Stimulated activated CD4-positive, alpha-beta T cell treated with anti-CD3 and anti-CD28 coated beads, TNF-alpha, amount 100 ng/mL, for 48 hours (primary cell): ENCODE data around the gene QKI.

Experiments used
- DNase-seq, 3 donors: peaks; one replicate each; pipeline ENCODE4 v3.0.0-alpha.2; 2020; ENCODE audit warnings: low read depth in 3 of 3

Gene QKI

GRCh38 chr6:163613668-163614067, 199.2 kb downstream of the QKI start:
- DNase-seq = no peak

GRCh38 chr6:163616452-163616851, 201.9 kb downstream of the QKI start:
- DNase-seq = no peak

DNA sequence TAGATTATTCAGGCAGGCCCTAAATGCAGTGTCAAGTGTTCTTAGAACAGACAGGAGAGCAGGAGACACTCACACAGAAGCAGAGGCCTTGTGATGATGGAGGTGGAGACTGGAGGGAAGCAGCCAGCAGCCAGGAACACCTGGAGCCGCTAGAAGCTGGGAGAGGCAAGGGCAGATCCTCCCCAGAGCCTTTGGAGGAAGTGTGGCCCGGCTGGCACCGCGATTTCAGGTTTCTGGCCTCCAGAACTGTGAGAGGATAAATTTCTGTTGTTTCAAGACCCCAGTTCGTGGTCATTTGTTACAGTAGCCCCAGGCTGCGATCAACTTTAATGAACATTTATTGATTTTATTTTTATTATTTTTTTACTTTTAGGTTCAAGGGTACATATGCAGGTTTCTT, 203.0 kb downstream of the QKI start:
- DNase-seq = no peak

GRCh38 chr6:163620101-163620500, 205.6 kb downstream of the QKI start:
- no peak for DNase-seq

DNA sequence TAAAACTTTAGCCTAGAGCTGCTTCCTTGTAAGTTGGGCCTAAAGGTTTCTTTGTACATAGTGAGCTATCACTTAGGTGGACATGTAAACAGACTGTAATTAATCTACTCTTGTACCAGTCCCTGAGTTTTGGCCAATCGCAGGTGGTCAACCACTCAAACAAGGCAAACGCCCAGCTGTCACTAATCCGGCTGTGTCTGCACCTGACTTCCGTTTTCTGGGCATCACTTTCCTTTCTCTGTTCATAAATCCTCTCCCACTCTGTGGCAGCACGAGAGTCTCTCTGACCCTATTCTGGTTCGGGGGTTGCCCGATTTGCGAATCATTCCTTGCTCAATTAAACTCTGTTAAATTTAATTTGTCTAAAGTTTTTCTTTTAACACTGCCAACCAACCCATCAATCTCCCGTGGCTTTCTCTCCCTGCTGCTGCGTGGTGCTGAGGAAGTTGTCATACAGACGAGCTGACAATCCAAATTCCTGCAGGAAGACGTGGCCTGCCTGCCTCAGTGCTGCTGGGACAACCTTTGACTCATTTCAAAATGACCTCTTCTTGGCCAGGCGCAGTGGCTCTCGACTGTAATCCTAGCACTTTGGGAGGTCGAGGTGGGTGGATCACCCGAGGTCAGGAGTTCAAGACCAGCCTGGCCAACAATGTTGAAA, 206.3 kb downstream of the QKI start:
- no peak for DNase-seq

- no peak for DNase-seq
Observed at GRCh38 chr6:163625265-163625664, 210.7 kb downstream of the QKI start.

DNA sequence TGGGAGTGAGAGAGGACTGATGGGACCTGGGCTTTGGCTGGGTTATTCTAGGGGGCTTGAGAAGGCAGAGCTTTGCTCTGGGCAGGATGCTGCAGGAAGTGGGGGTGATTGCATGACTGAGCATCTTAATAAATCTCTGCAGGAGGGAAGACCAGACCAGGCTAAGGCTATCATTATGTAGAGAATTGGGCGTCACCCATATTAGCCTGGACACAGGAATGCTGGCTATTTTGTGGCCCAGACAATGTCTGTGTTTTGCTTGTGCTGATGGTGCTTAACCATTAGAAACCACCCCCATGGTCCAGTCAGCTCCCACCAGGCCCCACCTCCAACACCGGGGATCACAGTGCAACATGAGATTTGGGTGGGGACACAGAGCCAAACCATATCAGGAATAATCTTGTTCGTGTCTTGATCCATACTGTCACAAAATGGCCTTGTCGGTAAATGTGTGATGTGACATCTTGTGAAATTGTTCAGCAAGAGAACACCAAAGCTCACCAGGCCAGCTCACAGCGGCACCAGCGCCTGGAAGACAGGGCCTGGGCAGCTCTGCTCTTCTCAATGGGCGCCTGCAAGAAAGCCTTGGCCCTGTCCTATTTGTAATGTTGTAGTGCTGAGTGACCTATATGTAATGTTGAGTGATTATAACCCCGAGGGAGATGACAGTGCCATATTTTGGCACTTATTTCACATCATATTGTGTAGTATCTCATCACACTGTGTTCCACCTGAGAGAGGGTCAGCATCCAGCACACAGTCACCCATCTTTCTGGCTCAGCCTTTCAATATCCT, 211.8 kb downstream of the QKI start:
- no peak for DNase-seq

DNA sequence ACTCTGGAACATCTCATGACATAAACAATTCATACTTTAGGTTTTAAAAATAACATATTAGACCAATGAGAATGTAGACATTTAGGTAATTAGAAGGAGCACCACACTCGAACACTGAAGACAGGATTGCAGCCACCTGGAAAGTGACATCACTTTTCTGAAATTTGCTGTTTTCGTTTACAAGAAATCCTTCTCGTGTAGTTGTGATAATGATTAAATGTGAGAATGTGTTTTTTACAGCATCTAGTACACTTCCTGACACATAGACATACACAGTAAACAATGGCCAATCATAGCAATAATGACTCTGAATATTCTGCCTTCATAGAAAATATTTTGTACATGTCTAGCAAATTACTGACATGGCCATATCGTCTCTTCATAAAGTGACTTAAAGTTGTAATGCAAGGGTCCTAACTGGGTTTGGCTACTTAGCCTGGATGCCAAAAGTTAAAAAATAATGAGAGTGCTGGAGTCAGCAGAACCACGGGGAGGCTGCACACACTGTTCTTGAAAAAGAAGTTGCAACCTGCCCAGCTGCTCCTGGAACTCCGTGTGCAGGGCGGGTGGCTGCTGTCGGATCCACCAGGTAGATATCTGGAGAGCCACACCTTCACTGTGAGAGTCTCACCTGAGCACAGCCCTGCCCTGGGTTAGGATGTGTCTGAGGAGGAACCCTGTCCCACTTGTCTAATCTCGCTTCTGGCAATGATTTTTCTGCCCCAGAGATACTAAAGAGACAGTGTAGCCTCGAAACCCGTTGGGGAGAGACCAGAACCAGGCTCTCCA, 212.9 kb downstream of the QKI start:
- no peak for DNase-seq
